IMR-90 (cell line): ENCODE results near the gene NFIA. TPM values are rescaled to one million over a fixed set of nuclear protein-coding genes. Genes with fewer than 3 reads are reported as not detected.

ENCODE experiments used
- ATAC-seq: fragments of 200-7000 bp; cut with Tn5 transposase; 2 replicates; pipeline ENCODE4 v1.9.1; 2020; ENCODE audit warnings: low read depth, mild to moderate bottlenecking, moderate library complexity
- BruUV-seq: library from RNA; stranded (reverse); fragments of 400-500 nt; replicated peaks from 2 replicates; lab custom pipeline; 2021; lab: Mats Ljungman, UMichigan
- CTCF ChIA-PET: fragments of 300-600 bp; formaldehyde crosslinking; extraction: SDS; loops from one replicate; lab custom pipeline; 2021; ENCODE audit warnings: antibody characterized with exemption; lab: Yijun Ruan, JAX
- POLR2A ChIA-PET: fragments of 300-600 bp; sonication (Branson Sonifier 250); formaldehyde crosslinking; loops from one replicate; lab custom pipeline; 2022; ENCODE audit warnings: antibody characterized with exemption; ENCODE audit not compliant: unreplicated experiment; lab: Charles Lee
- DNase-seq: peaks from one replicate; pipeline ENCODE4 v3.0.0; 2013
- H2AFZ ChIP-seq: replicated peaks from 2 replicates; pipeline ENCODE3; 2013; ENCODE audit warnings: low read length, mild to moderate bottlenecking; ENCODE audit not compliant: poor library complexity
- H2AK5ac ChIP-seq: 2 replicates; pipeline ENCODE4 v1.6.1; 2013; ENCODE audit warnings: low read depth, low read length, inconsistent platforms
- H2AK9ac ChIP-seq: replicated peaks from 2 replicates; pipeline ENCODE3; 2013; ENCODE audit warnings: mild to moderate bottlenecking, low read depth, low read length, moderate library complexity; ENCODE audit not compliant: poor library complexity
- H2BK120ac ChIP-seq: 2 replicates; pipeline ENCODE4 v1.6.1; 2013; ENCODE audit warnings: low read depth, low read length, inconsistent platforms
- H2BK15ac ChIP-seq: 3 replicates; pipeline ENCODE4 v1.6.1; 2013; ENCODE audit warnings: low read depth, low read length, inconsistent platforms
- H2BK20ac ChIP-seq: 2 replicates; pipeline ENCODE4 v1.6.1; 2013; ENCODE audit warnings: low read depth, mild to moderate bottlenecking, inconsistent platforms, low read length, moderate library complexity
- H2BK5ac ChIP-seq: 2 replicates; pipeline ENCODE4 v1.6.1; 2013; ENCODE audit warnings: mild to moderate bottlenecking, low read depth, low read length, inconsistent platforms; ENCODE audit not compliant: poor library complexity, severe bottlenecking
- H3K14ac ChIP-seq: replicated peaks from 2 replicates; pipeline ENCODE4 v1.6.1; 2013; ENCODE audit warnings: low read depth, low read length, inconsistent platforms
- H3K18ac ChIP-seq: 2 replicates; pipeline ENCODE4 v1.6.1; 2013; ENCODE audit warnings: low read depth, low read length, control low read depth
- H3K23ac ChIP-seq: 2 replicates; pipeline ENCODE4 v1.6.1; 2013; ENCODE audit warnings: low read depth, low read length, inconsistent platforms
- H3K27ac ChIP-seq: 2 replicates; pipeline ENCODE4 v1.5.1; 2013; ENCODE audit warnings: mild to moderate bottlenecking, control low read depth, low read length; ENCODE audit not compliant: insufficient read depth
- H3K27me3 ChIP-seq: 2 replicates; pipeline ENCODE4 v1.6.1; 2013; ENCODE audit warnings: low read length; ENCODE audit not compliant: control insufficient read depth, insufficient read depth
- H3K36me3 ChIP-seq: 2 replicates; pipeline ENCODE4 v1.6.1; 2013; ENCODE audit warnings: low read length, mixed read lengths; ENCODE audit not compliant: control insufficient read depth, insufficient read depth
- H3K4ac ChIP-seq: 2 replicates; pipeline ENCODE4 v1.6.1; 2013; ENCODE audit warnings: low read depth, low read length, inconsistent platforms
- H3K4me1 ChIP-seq: 2 replicates; pipeline ENCODE4 v1.6.1; 2013; ENCODE audit warnings: low read length, mixed read lengths; ENCODE audit not compliant: control insufficient read depth, insufficient read depth
- H3K4me2 ChIP-seq: 2 replicates; pipeline ENCODE4 v1.6.1; 2013; ENCODE audit warnings: low read depth, mild to moderate bottlenecking, control low read depth, low read length, moderate library complexity
- H3K4me3 ChIP-seq: 2 replicates; pipeline ENCODE4 v1.5.1; 2013; ENCODE audit warnings: low read depth, mild to moderate bottlenecking, control low read depth, low read length, moderate library complexity; ENCODE audit not compliant: insufficient read depth
- H3K56ac ChIP-seq: 2 replicates; pipeline ENCODE4 v1.6.1; 2013; ENCODE audit warnings: low read length, inconsistent platforms; ENCODE audit not compliant: insufficient read depth; ENCODE audit errors: extremely low read depth
- H3K79me1 ChIP-seq, 2 experiments: 2 replicates each; pipeline ENCODE4 v1.6.1; 2013; ENCODE audit warnings: low read length in 2 of 2, inconsistent platforms in 1 of 2, low read depth in 1 of 2
- H3K9ac ChIP-seq: 2 replicates; pipeline ENCODE4 v1.6.1; 2013; ENCODE audit warnings: low read depth, low read length, control low read depth
- H3K9me1 ChIP-seq: 2 replicates; pipeline ENCODE4 v1.6.1; 2013; ENCODE audit warnings: low read length, inconsistent platforms; ENCODE audit not compliant: insufficient read depth
- H3K9me3 ChIP-seq: 2 replicates; pipeline ENCODE4 v1.6.1; 2013; ENCODE audit warnings: low read length; ENCODE audit not compliant: control insufficient read depth, insufficient read depth
- H4K20me1 ChIP-seq: 2 replicates; pipeline ENCODE4 v1.6.1; 2013; ENCODE audit warnings: low read length, inconsistent platforms; ENCODE audit not compliant: insufficient read depth
- H4K5ac ChIP-seq: 2 replicates; pipeline ENCODE4 v1.6.1; 2013; ENCODE audit warnings: mild to moderate bottlenecking, low read depth, low read length, control low read depth
- H4K8ac ChIP-seq, 2 experiments: 2 replicates each; pipeline ENCODE4 v1.6.1; 2013; ENCODE audit warnings: low read depth in 2 of 2, low read length in 2 of 2, control low read depth in 1 of 2, inconsistent platforms in 1 of 2
- H4K91ac ChIP-seq: 2 replicates; pipeline ENCODE4 v1.6.1; 2013; ENCODE audit warnings: low read depth, low read length, inconsistent platforms; ENCODE audit not compliant: insufficient read depth
- BHLHE40 ChIP-seq: fragments of 150-350 bp; IDR thresholded peaks from 2 replicates; pipeline ENCODE4 v1.6.1; 2016; ENCODE audit warnings: mild to moderate bottlenecking, low read depth, low read length
- CHD1 ChIP-seq: IDR thresholded peaks from 2 replicates; pipeline ENCODE4 v1.6.1; 2012; ENCODE audit warnings: low read depth, low read length, improper control_type of control experiment
- FOS ChIP-seq: fragments of 150-350 bp; IDR thresholded peaks from 2 replicates; pipeline ENCODE4 v1.6.1; 2016; ENCODE audit warnings: low read depth, low read length
- MAFK ChIP-seq: IDR thresholded peaks from 2 replicates; pipeline ENCODE4 v1.6.1; 2012; ENCODE audit warnings: low read depth, low read length, improper control_type of control experiment
- MAZ ChIP-seq: IDR thresholded peaks from 2 replicates; pipeline ENCODE4 v1.6.1; 2012; ENCODE audit warnings: low read depth, mild to moderate bottlenecking, low read length, improper control_type of control experiment, moderate library complexity, borderline replicate concordance
- MXI1 ChIP-seq: IDR thresholded peaks from 2 replicates; pipeline ENCODE4 v1.6.1; 2012; ENCODE audit warnings: low read depth, mild to moderate bottlenecking, low read length, moderate library complexity, borderline replicate concordance
- NFE2L2 ChIP-seq: fragments of 150-350 bp; IDR thresholded peaks from 2 replicates; pipeline ENCODE4 v1.6.1; 2016; ENCODE audit warnings: low read depth, mild to moderate bottlenecking, low read length
- POLR2A ChIP-seq: IDR thresholded peaks from 2 replicates; pipeline ENCODE4 v1.6.1; 2012; ENCODE audit warnings: mild to moderate bottlenecking, low read depth, low read length
- RAD21 ChIP-seq: IDR thresholded peaks from 2 replicates; pipeline ENCODE4 v1.6.1; 2012; ENCODE audit warnings: low read length, improper control_type of control experiment
- RCOR1 ChIP-seq: IDR thresholded peaks from 2 replicates; pipeline ENCODE4 v1.6.1; 2012; ENCODE audit warnings: mild to moderate bottlenecking, low read length, improper control_type of control experiment; ENCODE audit not compliant: insufficient replicate concordance
- RFX5 ChIP-seq: IDR thresholded peaks from 2 replicates; pipeline ENCODE4 v1.8.0; 2012; ENCODE audit warnings: low read depth, mild to moderate bottlenecking, low read length, moderate library complexity
- SMC3 ChIP-seq: fragments of 150-350 bp; IDR thresholded peaks from 2 replicates; pipeline ENCODE4 v1.6.1; 2016; ENCODE audit warnings: low read depth, mild to moderate bottlenecking, antibody characterized with exemption, low read length, moderate library complexity
- USF2 ChIP-seq: fragments of 150-350 bp; IDR thresholded peaks from 2 replicates; pipeline ENCODE4 v1.6.1; 2017; ENCODE audit warnings: mild to moderate bottlenecking, antibody characterized with exemption, low read length, low read depth
- WGBS, 2 experiments: methylation state at CpG; one replicate each; pipeline versions ENCODE4 v1.1.5 to v1.1.7; 2013; ENCODE audit warnings: missing lambda C conversion rate in 2 of 2; ENCODE audit not compliant: insufficient read length in 1 of 2; ENCODE audit errors: extremely low coverage in 2 of 2; 5-methylcytosine and 5-hydroxymethylcytosine counted together
- dilution Hi-C: fragments of 300-500 bp; cut with HindIII; formaldehyde crosslinking; loops from one replicate; pipeline ENCODE4 v1.14.3; 2018; ENCODE audit warnings: low sequenced_read_pairs; ENCODE audit not compliant: unreplicated experiment
- in situ Hi-C: fragments of 300-500 bp; cut with MboI; formaldehyde crosslinking; loops from 3 replicates; pipeline ENCODE4 v1.14.3; 2019; ENCODE audit warnings: low sequenced_read_pairs, inconsistent platforms, mixed read lengths
- intact Hi-C: fragments of 100-400 bp; cut with micrococcal nuclease; formaldehyde crosslinking; loops from 2 replicates; pipeline ENCODE4 v1.10.0; 2022
- polyA plus RNA-seq, 3 experiments: library from polyadenylated mRNA; depleted of rRNA; stranded (reverse); fragments of >200 nt; gene quantifications; 2 replicates each; pipeline ENCODE4 v1.2.3, GENCODE V29; 2012; ENCODE audit warnings: low replicate concordance in 1 of 3
- total RNA-seq: library from RNA; depleted of rRNA; stranded (reverse); fragments of >200 nt; gene quantifications from 2 replicates; pipeline ENCODE4 v1.2.3, GENCODE V29; 2012
- TF ChIP-seq, protein P1 (sequence below): conservative IDR thresholded peaks from 2 replicates; pipeline ENCODE4 v1.5.1; 2012; ENCODE audit warnings: mild to moderate bottlenecking, low read depth, low read length, improper control_type of control experiment
- TF ChIP-seq, protein P2 (sequence below): fragments of 150-350 bp; IDR thresholded peaks from 2 replicates; pipeline ENCODE4 v1.6.1; 2016; ENCODE audit warnings: low read depth, mild to moderate bottlenecking, low read length, moderate library complexity, borderline replicate concordance

The NFIA gene
- total and polyA plus RNA-seq, 2 of the 4 experiments (the other 2 are of a cell fraction) = 1.6 to 2.2 TPM

DNA sequence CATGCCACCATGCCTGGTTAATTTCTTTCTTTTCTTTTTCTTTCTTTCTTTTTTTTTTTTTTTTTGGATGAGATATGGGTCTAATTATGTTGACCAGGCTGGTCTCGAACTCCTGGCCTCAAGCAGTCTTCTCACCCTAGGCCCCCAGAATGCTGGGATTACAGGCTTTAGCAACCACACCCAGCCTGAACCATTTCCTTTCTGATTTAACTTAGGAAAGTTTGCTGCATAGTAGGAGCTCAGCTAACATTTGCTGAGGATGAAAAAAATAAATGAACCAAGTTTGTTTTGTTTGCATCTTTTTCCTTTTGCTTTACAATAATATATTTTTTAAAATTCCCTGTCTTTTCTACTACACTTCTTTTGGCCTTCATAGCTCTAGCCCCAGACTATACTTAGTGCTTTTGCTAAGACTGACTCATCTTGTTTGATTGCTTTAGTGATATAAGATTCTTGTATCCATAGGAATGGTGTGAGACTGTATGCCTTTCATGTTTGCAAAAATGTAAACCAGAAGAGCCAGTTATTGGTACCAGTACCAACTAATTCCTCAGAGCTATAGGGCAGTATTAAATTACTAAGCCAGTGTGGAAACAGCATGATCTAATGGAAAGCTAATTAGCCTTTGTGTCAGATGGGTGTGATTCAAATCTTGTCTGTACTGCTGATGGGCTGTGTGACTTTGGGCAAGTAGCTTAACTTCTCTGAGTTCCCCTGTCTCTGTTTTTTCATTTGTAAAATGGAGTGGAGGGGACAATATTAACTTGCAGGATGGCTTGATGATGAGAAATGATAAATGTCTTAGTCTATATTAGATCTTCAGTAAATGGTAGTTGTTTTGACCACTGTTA lies 66.9 kb downstream of the NFIA start:
- Histone ChIP-seq H3K23ac (no peak overlapping the region), H3K56ac (no peak overlapping the region), H3K4ac (no peak overlapping the region), H3K27ac (no peak overlapping the region), H2AK9ac (no peak overlapping the region), H3K4me3 (no peak overlapping the region), H3K27me3 (no peaks in the 10 kb centered on the region; the same call in 1 of the 2 replicates), H2BK15ac (no peak overlapping the region), H3K4me1 (peaks cover 2% of the 10 kb centered on the region; the same call in 1 of the 2 replicates), H3K9me3 (no peaks in the 10 kb centered on the region), H3K36me3 (no peaks in the 10 kb centered on the region), H3K18ac (no peak overlapping the region), H2BK5ac (no peak overlapping the region), H4K5ac (no peak overlapping the region), H3K79me1 (no peaks in the 10 kb centered on the region), H2BK20ac (no peak overlapping the region), H2BK120ac (no peak overlapping the region), H2AK5ac (no peak overlapping the region), H4K8ac (no peak overlapping the region), H3K14ac (no peak overlapping the region), H4K20me1 (no peaks in the 10 kb centered on the region), H3K9me1 (no peaks in the 10 kb centered on the region), H3K4me2 (no peak overlapping the region), H4K91ac (no peak overlapping the region), H3K9ac (no peak overlapping the region), H2AFZ (no peak overlapping the region)
- no peak for DNase-seq
- dilution Hi-C loops (no loop called here), in situ Hi-C loops (no loop called here), intact Hi-C loops (no loop called here)
- no CpG with 5 or more reads among the region's 1 CpG for WGBS, 2 experiments
- no TSS peak for BruUV-seq
- peak; percentile 69 for ATAC-seq
- POLR2A ChIA-PET = no interaction called here
- CTCF ChIA-PET = no interaction called here
- no peak for TF ChIP-seq NFE2L2
- TF ChIP-seq RFX5 = no peak
- no peak for TF ChIP-seq MAFK
- TF ChIP-seq, protein P1, sequence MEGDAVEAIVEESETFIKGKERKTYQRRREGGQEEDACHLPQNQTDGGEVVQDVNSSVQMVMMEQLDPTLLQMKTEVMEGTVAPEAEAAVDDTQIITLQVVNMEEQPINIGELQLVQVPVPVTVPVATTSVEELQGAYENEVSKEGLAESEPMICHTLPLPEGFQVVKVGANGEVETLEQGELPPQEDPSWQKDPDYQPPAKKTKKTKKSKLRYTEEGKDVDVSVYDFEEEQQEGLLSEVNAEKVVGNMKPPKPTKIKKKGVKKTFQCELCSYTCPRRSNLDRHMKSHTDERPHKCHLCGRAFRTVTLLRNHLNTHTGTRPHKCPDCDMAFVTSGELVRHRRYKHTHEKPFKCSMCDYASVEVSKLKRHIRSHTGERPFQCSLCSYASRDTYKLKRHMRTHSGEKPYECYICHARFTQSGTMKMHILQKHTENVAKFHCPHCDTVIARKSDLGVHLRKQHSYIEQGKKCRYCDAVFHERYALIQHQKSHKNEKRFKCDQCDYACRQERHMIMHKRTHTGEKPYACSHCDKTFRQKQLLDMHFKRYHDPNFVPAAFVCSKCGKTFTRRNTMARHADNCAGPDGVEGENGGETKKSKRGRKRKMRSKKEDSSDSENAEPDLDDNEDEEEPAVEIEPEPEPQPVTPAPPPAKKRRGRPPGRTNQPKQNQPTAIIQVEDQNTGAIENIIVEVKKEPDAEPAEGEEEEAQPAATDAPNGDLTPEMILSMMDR = no peak
- no peak for TF ChIP-seq POLR2A
- TF ChIP-seq CHD1 = no peak
- no peak for TF ChIP-seq MAZ
- TF ChIP-seq, protein P2, sequence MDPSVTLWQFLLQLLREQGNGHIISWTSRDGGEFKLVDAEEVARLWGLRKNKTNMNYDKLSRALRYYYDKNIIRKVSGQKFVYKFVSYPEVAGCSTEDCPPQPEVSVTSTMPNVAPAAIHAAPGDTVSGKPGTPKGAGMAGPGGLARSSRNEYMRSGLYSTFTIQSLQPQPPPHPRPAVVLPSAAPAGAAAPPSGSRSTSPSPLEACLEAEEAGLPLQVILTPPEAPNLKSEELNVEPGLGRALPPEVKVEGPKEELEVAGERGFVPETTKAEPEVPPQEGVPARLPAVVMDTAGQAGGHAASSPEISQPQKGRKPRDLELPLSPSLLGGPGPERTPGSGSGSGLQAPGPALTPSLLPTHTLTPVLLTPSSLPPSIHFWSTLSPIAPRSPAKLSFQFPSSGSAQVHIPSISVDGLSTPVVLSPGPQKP = no peak
- no peak for TF ChIP-seq SMC3
- TF ChIP-seq FOS = no peak
- no peak for TF ChIP-seq USF2
- no peak for TF ChIP-seq RAD21
- TF ChIP-seq BHLHE40 = no peak
- TF ChIP-seq MXI1 = no peak
- no peak for TF ChIP-seq RCOR1
